Astrocyte (in vitro differentiated cells and primary cell): ENCODE data around the gene PIGZ. TPM values are rescaled to one million over a fixed set of nuclear protein-coding genes. Genes with fewer than 3 reads are reported as not detected.
A peak's percentile ranks its signal among the peaks of the same experiment; 100 is the strongest.

Experiments
- DNase-seq: peaks from one replicate; pipeline ENCODE4 v3.0.0-alpha.2; 2010; ENCODE audit warnings: low read depth
- FAIRE-seq: peaks from 2 replicates; lab custom pipeline; 2011; peaks lifted over from hg19 to GRCh38; lab: Jason Lieb, UNC
- H2AFZ ChIP-seq: 2 replicates; pipeline ENCODE4 v1.6.0; 2012; ENCODE audit warnings: low read depth, low read length, inconsistent platforms
- H3K27ac ChIP-seq: 2 replicates; pipeline ENCODE4 v1.5.1; 2011; ENCODE audit warnings: low read depth, low read length, inconsistent platforms
- H3K27me3 ChIP-seq: 2 replicates; pipeline ENCODE4 v1.6.0; 2011; ENCODE audit warnings: low read length, inconsistent platforms; ENCODE audit not compliant: insufficient read depth
- H3K36me3 ChIP-seq: 2 replicates; pipeline ENCODE4 v1.5.1; 2011; ENCODE audit warnings: low read length, inconsistent platforms; ENCODE audit not compliant: insufficient read depth
- H3K4me1 ChIP-seq: 2 replicates; pipeline ENCODE4 v1.5.1; 2011; ENCODE audit warnings: low read length, inconsistent platforms; ENCODE audit not compliant: insufficient read depth
- H3K4me2 ChIP-seq: 2 replicates; pipeline ENCODE4 v1.6.0; 2012; ENCODE audit warnings: low read length, inconsistent platforms
- H3K4me3 ChIP-seq: 2 replicates; pipeline ENCODE4 v1.5.1; 2011; ENCODE audit warnings: low read depth, mild to moderate bottlenecking, low read length, inconsistent platforms; ENCODE audit not compliant: insufficient read depth
- H3K79me2 ChIP-seq: 2 replicates; pipeline ENCODE4 v1.6.0; 2012; ENCODE audit warnings: mild to moderate bottlenecking, low read length, inconsistent platforms; ENCODE audit not compliant: insufficient read depth
- H3K9ac ChIP-seq: 2 replicates; pipeline ENCODE4 v1.6.0; 2012; ENCODE audit warnings: mild to moderate bottlenecking, low read length, inconsistent platforms
- H3K9me3 ChIP-seq: 2 replicates; pipeline ENCODE4 v1.5.1; 2012; ENCODE audit warnings: low read depth, mild to moderate bottlenecking, low read length, inconsistent platforms; ENCODE audit not compliant: insufficient read depth
- H4K20me1 ChIP-seq: 2 replicates; pipeline ENCODE4 v1.6.0; 2012; ENCODE audit warnings: low read length, inconsistent platforms; ENCODE audit not compliant: insufficient read depth
- H3K27ac Mint-ChIP-seq: one replicate; pipeline ENCODE4 v1.8.0; 2021; ENCODE audit warnings: mild to moderate bottlenecking, mixed read lengths; ENCODE audit not compliant: unreplicated experiment
- H3K27me3 Mint-ChIP-seq: one replicate; pipeline ENCODE4 v1.8.0; 2021; ENCODE audit warnings: low read depth, mixed read lengths; ENCODE audit not compliant: unreplicated experiment
- H3K36me3 Mint-ChIP-seq: one replicate; pipeline ENCODE4 v1.8.0; 2021; ENCODE audit warnings: low read depth, mixed read lengths; ENCODE audit not compliant: unreplicated experiment
- H3K4me1 Mint-ChIP-seq: one replicate; pipeline ENCODE4 v1.8.0; 2021; ENCODE audit warnings: low read depth, mixed read lengths; ENCODE audit not compliant: unreplicated experiment
- H3K4me3 Mint-ChIP-seq: one replicate; pipeline ENCODE4 v1.8.0; 2021; ENCODE audit warnings: mild to moderate bottlenecking, moderate library complexity, mixed read lengths; ENCODE audit not compliant: unreplicated experiment
- H3K9me3 Mint-ChIP-seq: one replicate; pipeline ENCODE4 v1.8.0; 2021; ENCODE audit warnings: mild to moderate bottlenecking, mixed read lengths; ENCODE audit not compliant: unreplicated experiment
- EZH2 ChIP-seq: IDR thresholded peaks from 2 replicates; pipeline ENCODE4 v1.6.1; 2012; ENCODE audit warnings: mild to moderate bottlenecking, low read length, inconsistent platforms; ENCODE audit not compliant: insufficient read depth
- total RNA-seq: library from RNA; stranded (reverse); gene quantifications from 2 replicates; pipeline ENCODE4 v1.2.1, GENCODE V29; 2021
- TF ChIP-seq, protein P1 (sequence below): IDR thresholded peaks from 2 replicates; pipeline ENCODE4 v1.5.1; 2011; ENCODE audit warnings: low read depth, mild to moderate bottlenecking, inconsistent platforms, low read length, moderate library complexity; ENCODE audit not compliant: insufficient read depth

Gene PIGZ
- total RNA-seq, 1 donor from 2014 or later: 0.54 TPM

DNA sequence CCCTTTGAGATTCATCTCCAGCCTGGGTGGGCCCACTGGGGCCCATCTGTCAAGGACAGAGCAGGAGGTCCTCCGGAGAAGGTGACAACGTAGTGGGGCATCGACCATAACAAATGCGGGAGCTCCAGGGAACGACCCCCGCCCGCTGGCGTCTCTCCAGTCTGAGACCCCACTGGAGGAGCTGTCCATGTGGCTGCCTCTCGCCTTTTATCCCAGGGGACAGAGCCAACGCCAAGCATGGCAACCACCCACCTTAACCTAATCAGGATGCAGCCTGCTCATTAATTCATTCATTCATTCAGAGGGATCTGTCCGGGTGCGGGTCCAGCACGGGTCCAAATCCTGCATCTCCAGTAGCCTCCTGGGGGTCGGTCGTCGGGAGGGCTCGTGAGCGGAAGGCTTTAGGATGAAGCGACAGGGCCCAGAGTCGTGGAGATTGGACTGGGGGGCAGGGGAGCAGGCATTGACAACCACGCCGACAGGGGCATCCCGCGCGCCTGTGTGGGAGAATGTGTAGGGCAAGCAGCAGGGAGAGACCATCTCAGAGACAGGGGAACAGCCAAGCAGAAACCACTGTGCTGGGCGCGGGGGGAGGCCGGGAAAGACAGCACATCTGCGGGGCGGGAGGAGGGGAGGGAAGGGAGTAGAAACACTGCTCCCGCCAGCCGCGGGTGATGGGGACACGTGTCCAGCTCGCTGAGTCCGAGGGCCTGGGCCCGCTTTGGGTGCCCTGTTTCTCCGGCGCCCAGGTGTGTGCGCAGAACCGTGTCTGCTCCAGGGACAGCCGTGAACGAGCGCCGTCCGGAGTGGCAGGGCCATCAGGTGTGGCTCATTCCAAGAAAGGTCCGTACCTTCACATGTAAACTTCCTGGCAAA is 1.9 kb downstream of the PIGZ start:
- H3K27ac ChIP-seq: no peak overlapping the region
- peak overlapping the region; percentile 26 for H2AFZ ChIP-seq
- no peak overlapping the region for H3K4me3 ChIP-seq
- peaks cover 4% of the 10 kb centered on the region for H3K9me3 ChIP-seq
- TF ChIP-seq, protein P1, sequence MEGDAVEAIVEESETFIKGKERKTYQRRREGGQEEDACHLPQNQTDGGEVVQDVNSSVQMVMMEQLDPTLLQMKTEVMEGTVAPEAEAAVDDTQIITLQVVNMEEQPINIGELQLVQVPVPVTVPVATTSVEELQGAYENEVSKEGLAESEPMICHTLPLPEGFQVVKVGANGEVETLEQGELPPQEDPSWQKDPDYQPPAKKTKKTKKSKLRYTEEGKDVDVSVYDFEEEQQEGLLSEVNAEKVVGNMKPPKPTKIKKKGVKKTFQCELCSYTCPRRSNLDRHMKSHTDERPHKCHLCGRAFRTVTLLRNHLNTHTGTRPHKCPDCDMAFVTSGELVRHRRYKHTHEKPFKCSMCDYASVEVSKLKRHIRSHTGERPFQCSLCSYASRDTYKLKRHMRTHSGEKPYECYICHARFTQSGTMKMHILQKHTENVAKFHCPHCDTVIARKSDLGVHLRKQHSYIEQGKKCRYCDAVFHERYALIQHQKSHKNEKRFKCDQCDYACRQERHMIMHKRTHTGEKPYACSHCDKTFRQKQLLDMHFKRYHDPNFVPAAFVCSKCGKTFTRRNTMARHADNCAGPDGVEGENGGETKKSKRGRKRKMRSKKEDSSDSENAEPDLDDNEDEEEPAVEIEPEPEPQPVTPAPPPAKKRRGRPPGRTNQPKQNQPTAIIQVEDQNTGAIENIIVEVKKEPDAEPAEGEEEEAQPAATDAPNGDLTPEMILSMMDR: no peak
- no peak for TF ChIP-seq EZH2
- no peak overlapping the region for H3K9ac ChIP-seq
- no peaks in the 10 kb centered on the region for H3K79me2 ChIP-seq
- Mint-ChIP-seq H3K9me3 (peaks cover 2% of the 10 kb centered on the region), H3K4me3 (no peak overlapping the region), H3K4me1 (no peaks in the 10 kb centered on the region), H3K27me3 (peaks cover 61% of the 10 kb centered on the region), H3K36me3 (peaks cover 6% of the 10 kb centered on the region), H3K27ac (no peak overlapping the region)
- no peaks in the 10 kb centered on the region for H4K20me1 ChIP-seq
- H3K4me1 ChIP-seq: peaks cover 9% of the 10 kb centered on the region
- no peak for FAIRE-seq
- H3K36me3 ChIP-seq: no peaks in the 10 kb centered on the region
- H3K4me2 ChIP-seq: peak overlapping the region; percentile 83
- DNase-seq: no peak
- peaks cover 31% of the 10 kb centered on the region for H3K27me3 ChIP-seq

DNA sequence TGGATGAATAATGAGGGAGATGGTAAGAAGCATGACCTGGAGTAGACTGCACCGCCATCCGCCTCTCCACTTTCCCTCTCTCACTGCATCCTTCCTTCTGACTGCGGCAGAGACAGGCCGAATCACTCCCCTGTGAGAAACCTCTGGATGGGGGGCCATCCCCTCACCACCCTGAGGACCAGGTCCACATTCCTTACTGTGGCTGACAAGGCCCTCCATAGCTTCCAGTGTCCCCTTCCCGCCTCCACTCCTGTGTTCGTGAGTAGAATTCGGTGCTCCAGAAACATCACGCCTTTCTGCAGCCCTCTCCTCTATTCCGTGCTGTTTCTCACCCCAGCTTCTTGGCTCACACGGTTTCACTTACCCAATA is 2.8 kb downstream of the PIGZ start:
- Histone ChIP-seq H3K4me2 (no peak overlapping the region), H3K36me3 (no peaks in the 10 kb centered on the region), H3K27ac (no peak overlapping the region), H3K79me2 (no peaks in the 10 kb centered on the region), H4K20me1 (no peaks in the 10 kb centered on the region), H3K4me1 (peaks cover 9% of the 10 kb centered on the region), H3K4me3 (no peak overlapping the region), H3K9me3 (no peaks in the 10 kb centered on the region), H3K27me3 (peaks cover 36% of the 10 kb centered on the region), H3K9ac (no peak overlapping the region), H2AFZ (no peak overlapping the region)
- Mint-ChIP-seq H3K27ac (no peak overlapping the region), H3K4me1 (no peaks in the 10 kb centered on the region), H3K36me3 (peaks cover 6% of the 10 kb centered on the region), H3K9me3 (peaks cover 2% of the 10 kb centered on the region), H3K4me3 (no peak overlapping the region), H3K27me3 (peaks cover 57% of the 10 kb centered on the region)
- DNase-seq (no peak), FAIRE-seq (no peak)
- no peak for TF ChIP-seq EZH2
- TF ChIP-seq, protein P1: no peak
